Measurements from ENCODE around the gene MINK1.

DNA sequence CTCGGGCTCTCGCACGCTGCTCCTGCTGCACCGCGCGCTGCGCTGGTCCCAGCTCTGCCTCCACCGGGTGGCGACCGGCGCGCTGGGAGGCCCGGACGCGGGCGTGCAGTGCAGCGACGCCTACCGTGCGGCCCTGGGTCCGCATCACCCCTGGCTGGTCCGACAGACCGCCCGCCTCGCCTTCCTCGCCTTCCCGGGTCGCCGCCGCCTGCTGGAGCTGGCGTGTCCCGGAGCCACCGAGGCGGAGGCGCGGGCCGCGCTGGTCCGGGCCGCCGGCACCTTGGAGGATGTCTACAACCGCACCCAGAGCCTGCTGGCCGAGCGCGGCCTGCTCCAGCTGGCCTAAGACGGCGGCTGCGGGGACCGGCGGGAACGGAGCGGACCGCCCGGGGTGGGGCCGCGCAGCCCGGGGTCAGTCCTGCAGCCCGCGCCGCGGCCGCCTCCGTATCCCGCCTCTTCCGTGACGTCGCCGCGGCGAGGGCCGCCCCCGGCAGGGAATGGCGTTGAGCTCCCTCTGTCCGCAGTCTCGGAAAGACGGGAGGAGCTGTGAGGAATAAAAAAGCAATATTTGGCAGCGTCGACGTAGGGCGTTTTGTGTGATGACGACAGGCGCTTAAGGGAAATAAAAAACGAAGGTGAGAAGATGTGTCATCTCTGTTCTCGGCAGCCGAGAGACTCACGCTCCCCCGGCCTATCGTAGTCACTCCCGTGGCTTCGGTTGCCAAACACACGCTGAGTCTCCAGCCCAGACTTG lies 43.0 kb upstream of the MINK1 start:
- TF ChIP-seq CTCF (IDR thresholded peaks at IDR 0.05) (peak; percentile 20; the same call in 1 of the 2 replicates), FOXK1 (CRISPR knock-in tag; IDR thresholded peaks at IDR 0.05) (peak; percentile 51; the same call in 1 of the 2 replicates), ARID4B (CRISPR knock-in tag; IDR thresholded peaks at IDR 0.05; ENCODE audit: borderline replicate concordance) (no peak)
- TF ChIP-seq, protein P1, sequence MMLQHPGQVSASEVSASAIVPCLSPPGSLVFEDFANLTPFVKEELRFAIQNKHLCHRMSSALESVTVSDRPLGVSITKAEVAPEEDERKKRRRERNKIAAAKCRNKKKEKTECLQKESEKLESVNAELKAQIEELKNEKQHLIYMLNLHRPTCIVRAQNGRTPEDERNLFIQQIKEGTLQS (CRISPR knock-in tag; conservative IDR thresholded peaks at IDR 0.05), result no peak

Data from WTC11 (cell line).